GM23338 (cell line): ENCODE measurements around the gene AGO4. TPM values are rescaled to one million over a fixed set of nuclear protein-coding genes. Genes with fewer than 3 reads are reported as not detected.

Experiments
- ATAC-seq: fragments of 200-7000 bp; cut with Tn5 transposase; 3 replicates; pipeline ENCODE4 v1.9.1; 2020
- DNase-seq: peaks from one replicate; pipeline ENCODE4 v3.0.0-alpha.2; 2015; ENCODE audit warnings: low spot score
- H2AFZ ChIP-seq: fragments of 200-600 bp; sonication (generic); 2 replicates; pipeline ENCODE4 v1.8.0; 2016; ENCODE audit warnings: antibody characterized with exemption, mild to moderate bottlenecking, moderate library complexity
- H3F3A ChIP-seq: fragments of 200-600 bp; sonication (generic); replicated peaks from 2 replicates; pipeline ENCODE4 v1.8.0; 2017; ENCODE audit warnings: antibody characterized with exemption, mixed run types, low read depth
- H3K27ac ChIP-seq: fragments of 200-600 bp; sonication (generic); 2 replicates; pipeline ENCODE4 v1.6.1; 2016; ENCODE audit warnings: low read depth
- H3K27me3 ChIP-seq: fragments of 200-600 bp; sonication (generic); 2 replicates; pipeline ENCODE4 v1.8.0; 2016; ENCODE audit warnings: mild to moderate bottlenecking, mixed run types, moderate library complexity; ENCODE audit not compliant: insufficient read depth
- H3K36me3 ChIP-seq: fragments of 200-600 bp; sonication (generic); 2 replicates; pipeline ENCODE4 v1.8.0; 2016; ENCODE audit warnings: mild to moderate bottlenecking; ENCODE audit not compliant: insufficient read depth
- H3K4me1 ChIP-seq: fragments of 200-600 bp; sonication (generic); 2 replicates; pipeline ENCODE4 v1.8.0; 2016; ENCODE audit warnings: mild to moderate bottlenecking, moderate library complexity; ENCODE audit not compliant: insufficient read depth
- H3K4me2 ChIP-seq: fragments of 200-600 bp; sonication (generic); 2 replicates; pipeline ENCODE4 v1.7.1; 2017; ENCODE audit warnings: mixed run types
- H3K4me3 ChIP-seq: fragments of 200-600 bp; sonication (generic); 2 replicates; pipeline ENCODE4 v1.6.1; 2016; ENCODE audit warnings: mixed run types
- H3K79me2 ChIP-seq: fragments of 200-600 bp; sonication (generic); replicated peaks from 2 replicates; pipeline ENCODE4 v1.8.0; 2017; ENCODE audit warnings: mild to moderate bottlenecking; ENCODE audit not compliant: insufficient read depth
- H3K9me2 ChIP-seq: fragments of 200-600 bp; sonication (generic); 2 replicates; pipeline ENCODE4 v1.8.0; 2017; ENCODE audit not compliant: insufficient read depth
- H4K20me1 ChIP-seq: fragments of 200-600 bp; sonication (generic); replicated peaks from 2 replicates; pipeline ENCODE4 v1.8.0; 2017; ENCODE audit warnings: mild to moderate bottlenecking; ENCODE audit not compliant: insufficient read depth
- H3K27ac Mint-ChIP-seq: 2 replicates; pipeline ENCODE4 v1.8.0; 2020; ENCODE audit warnings: inconsistent platforms, mild to moderate bottlenecking, moderate library complexity, mixed read lengths
- H3K27me3 Mint-ChIP-seq: 3 replicates; pipeline ENCODE4 v1.8.0; 2022; ENCODE audit warnings: low read depth, mild to moderate bottlenecking, moderate library complexity, mixed read lengths, inconsistent platforms; ENCODE audit not compliant: insufficient read depth, poor library complexity
- H3K36me3 Mint-ChIP-seq: 3 replicates; pipeline ENCODE4 v1.8.0; 2021; ENCODE audit warnings: low read depth, mild to moderate bottlenecking, inconsistent platforms, moderate library complexity, mixed read lengths
- H3K4me1 Mint-ChIP-seq: 3 replicates; pipeline ENCODE4 v1.8.0; 2020; ENCODE audit warnings: mild to moderate bottlenecking, inconsistent platforms, mixed read lengths
- H3K4me3 Mint-ChIP-seq: 3 replicates; pipeline ENCODE4 v1.8.0; 2021; ENCODE audit warnings: moderate library complexity, mild to moderate bottlenecking, inconsistent platforms, mixed read lengths
- H3K9me3 Mint-ChIP-seq: 3 replicates; pipeline ENCODE4 v1.8.0; 2020; ENCODE audit warnings: moderate library complexity, mild to moderate bottlenecking, inconsistent platforms, mixed read lengths
- CREB1 ChIP-seq: fragments of 250-450 bp; sonication (Bioruptor Pico); IDR thresholded peaks from 2 replicates; pipeline ENCODE4 v1.5.0; 2020; ENCODE audit warnings: low read depth, mild to moderate bottlenecking, moderate library complexity
- ETS1 ChIP-seq: IDR thresholded peaks from 2 replicates; pipeline ENCODE4 v1.6.1; 2016; ENCODE audit warnings: antibody characterized with exemption
- EZH2 ChIP-seq: fragments of 200-600 bp; sonication (generic); IDR thresholded peaks from one replicate; pipeline ENCODE4 v1.8.0; 2017; ENCODE audit warnings: antibody characterized with exemption, mild to moderate bottlenecking, low read depth; ENCODE audit not compliant: unreplicated experiment
- EZH2phosphoT487 ChIP-seq: fragments of 200-600 bp; sonication (generic); IDR thresholded peaks from one replicate; pipeline ENCODE4 v1.8.1; 2018; ENCODE audit warnings: antibody characterized with exemption; ENCODE audit not compliant: unreplicated experiment
- NANOG ChIP-seq: IDR thresholded peaks from 2 replicates; pipeline ENCODE4 v1.6.1; 2016; ENCODE audit warnings: antibody characterized with exemption, borderline replicate concordance
- POLR2AphosphoS5 ChIP-seq: IDR thresholded peaks from 2 replicates; pipeline ENCODE4 v1.6.1; 2016; ENCODE audit warnings: antibody characterized with exemption, low read depth
- REST ChIP-seq: IDR thresholded peaks from one replicate; pipeline ENCODE4 v1.6.1; 2018; ENCODE audit warnings: antibody characterized with exemption; ENCODE audit not compliant: unreplicated experiment
- STAT1 ChIP-seq: IDR thresholded peaks from one replicate; pipeline ENCODE4 v1.6.1; 2016; ENCODE audit warnings: antibody characterized with exemption; ENCODE audit not compliant: unreplicated experiment
- ZNF114 ChIP-seq: fragments of 250-450 bp; sonication (Bioruptor Pico); IDR thresholded peaks from 2 replicates; pipeline ENCODE4 v1.5.0; 2020; ENCODE audit warnings: mild to moderate bottlenecking, moderate library complexity
- ZNF331 ChIP-seq: fragments of 250-450 bp; sonication (Bioruptor Pico); IDR thresholded peaks from 2 replicates; pipeline ENCODE4 v1.5.0; 2020; ENCODE audit warnings: low read depth, mild to moderate bottlenecking, moderate library complexity
- ZNF462 ChIP-seq: fragments of 250-450 bp; sonication (Bioruptor Pico); IDR thresholded peaks from 2 replicates; pipeline ENCODE4 v1.5.0; 2020; ENCODE audit warnings: mild to moderate bottlenecking, moderate library complexity
- polyA plus RNA-seq: library from polyadenylated mRNA; unstranded; fragments of >200 nt; fragmentation: Nextera tagmentation; extraction: Ambion mirVana; gene quantifications from 2 replicates; pipeline ENCODE4 v1.2.1, GENCODE V29; 2016
- total RNA-seq: library from RNA; depleted of rRNA; stranded (reverse); fragments of >200 nt; shearing (Covaris generic); gene quantifications from 2 replicates; pipeline ENCODE4 v1.2.3, GENCODE V29; 2014

The AGO4 gene
- total and polyA plus RNA-seq, 2 experiments from 2014 or later: 1.7 to 9.7 TPM

- no peaks in the 10 kb centered on the region for H3K36me3 ChIP-seq
- no peaks in the 10 kb centered on the region for H3K36me3 Mint-ChIP-seq
- no peaks in the 10 kb centered on the region for H3K79me2 ChIP-seq
- H3F3A ChIP-seq: 0 out of 2 replicates have a peak, but pooled peaks cover 1% of the 10 kb centered on the region
- TF ChIP-seq EZH2 (no peak), ZNF114 (no peak), ETS1 (no peak), REST (no peak), STAT1 (no peak), CREB1 (CRISPR knock-in tag) (no peak), EZH2phosphoT487 (no peak), NANOG (no peak), ZNF462 (CRISPR knock-in tag) (no peak), ZNF331 (CRISPR knock-in tag) (no peak), POLR2AphosphoS5 (no peak)
- no peak for DNase-seq
- H3K9me2 ChIP-seq: no peaks in the 10 kb centered on the region
- no peak overlapping the region for H3K27ac ChIP-seq
- peaks cover 2% of the 10 kb centered on the region for H3K27me3 Mint-ChIP-seq
- H3K4me3 ChIP-seq: no peak overlapping the region
- no peak overlapping the region for H3K4me3 Mint-ChIP-seq
- H3K27ac Mint-ChIP-seq: no peak overlapping the region
- H4K20me1 ChIP-seq: no peaks in the 10 kb centered on the region
- H3K27me3 ChIP-seq: no peaks in the 10 kb centered on the region
- H3K4me1 ChIP-seq: no peaks in the 10 kb centered on the region
- H2AFZ ChIP-seq: no peak overlapping the region
- ATAC-seq: no peak
- H3K9me3 Mint-ChIP-seq: no peaks in the 10 kb centered on the region; the same call in 2 of the 3 replicates
- H3K4me1 Mint-ChIP-seq: no peaks in the 10 kb centered on the region
- no peak overlapping the region for H3K4me2 ChIP-seq
Observed at GRCh38 chr1:35863136-35863535, 55.3 kb downstream of the AGO4 start.
